Stimulated activated CD8-positive, alpha-beta memory T cell treated with anti-CD3 and anti-CD28 coated beads, Interleukin-15, amount 100 ng/mL, for 48 hours (primary cell): ENCODE results near the gene UBXN10.

Source experiments
- DNase-seq, 2 donors: peaks; one replicate each; pipeline ENCODE4 v3.0.0-alpha.2; 2020; ENCODE audit warnings: low read depth in 2 of 2

UBXN10 gene

DNA sequence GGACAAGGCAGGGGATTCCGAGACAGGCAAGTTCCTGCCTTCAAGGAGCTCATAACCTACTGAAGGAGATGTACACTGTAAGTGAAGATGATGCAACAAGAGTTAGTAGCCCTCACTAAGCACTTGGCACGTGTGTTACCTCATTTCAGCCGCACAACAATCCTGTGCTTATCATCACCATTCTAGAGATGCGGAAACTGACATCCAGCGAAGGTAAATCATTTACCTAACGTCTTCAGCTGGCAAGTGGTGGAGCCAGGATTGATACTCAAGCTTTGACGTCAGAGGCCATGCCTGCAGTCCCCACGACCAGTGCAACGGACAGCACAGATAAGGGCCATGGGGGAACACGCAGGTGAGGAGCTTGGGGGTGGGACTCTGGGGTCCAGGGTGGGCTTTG lies 2.9 kb upstream of the UBXN10 start:
- no peak for DNase-seq

DNA sequence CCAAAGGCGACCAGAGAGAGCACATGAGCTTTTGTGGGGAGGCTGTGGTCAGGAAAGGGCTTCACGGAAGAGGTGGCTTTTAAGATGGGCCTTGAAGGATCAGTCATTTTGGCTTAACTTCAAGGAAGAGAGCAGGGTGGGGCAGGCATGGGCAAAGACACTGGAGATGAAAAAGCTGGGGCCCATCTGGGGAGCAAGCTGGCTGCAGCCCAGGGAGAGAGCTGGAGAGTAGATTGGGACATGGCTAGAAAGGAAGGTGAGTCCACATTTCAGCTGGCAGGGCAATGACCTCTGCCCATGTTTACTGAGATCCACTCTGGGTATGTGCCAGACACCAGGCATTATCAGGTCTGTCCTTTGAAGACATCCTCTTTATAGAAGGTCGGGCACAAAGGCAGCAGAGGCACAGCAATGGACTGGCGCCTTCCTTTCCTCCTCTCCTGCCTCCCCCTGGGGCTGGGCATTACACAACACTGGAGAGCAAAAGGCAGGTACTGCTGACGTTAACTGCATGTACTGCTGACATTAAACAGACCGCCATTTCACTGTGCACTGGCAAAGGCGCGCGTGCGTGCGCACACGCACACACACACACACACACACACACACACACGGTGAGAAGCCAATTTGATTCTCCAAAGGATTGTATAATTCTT lies 2.2 kb upstream of the UBXN10 start:
- no peak for DNase-seq

DNA sequence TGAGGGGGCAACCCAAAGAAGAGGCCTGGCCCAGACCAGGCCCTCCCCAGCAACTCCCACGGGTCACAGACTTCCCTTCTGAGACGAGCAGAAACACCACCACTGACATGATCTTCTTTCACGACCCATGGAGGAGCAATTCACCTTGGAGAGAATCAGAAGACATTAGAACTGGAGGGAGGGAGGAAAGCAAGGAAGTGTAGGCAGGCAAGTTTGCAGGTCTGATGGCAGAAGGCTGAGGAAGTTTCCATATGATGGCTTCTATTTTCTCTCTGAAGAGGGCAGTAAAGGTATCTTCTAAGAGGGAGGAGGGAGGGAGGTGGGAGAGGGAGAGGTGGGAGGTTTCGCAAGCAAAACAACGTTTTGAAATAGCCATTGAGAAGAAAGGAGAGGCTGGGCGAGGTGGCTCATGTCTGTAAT lies 1.4 kb upstream of the UBXN10 start:
- no peak for DNase-seq

DNA sequence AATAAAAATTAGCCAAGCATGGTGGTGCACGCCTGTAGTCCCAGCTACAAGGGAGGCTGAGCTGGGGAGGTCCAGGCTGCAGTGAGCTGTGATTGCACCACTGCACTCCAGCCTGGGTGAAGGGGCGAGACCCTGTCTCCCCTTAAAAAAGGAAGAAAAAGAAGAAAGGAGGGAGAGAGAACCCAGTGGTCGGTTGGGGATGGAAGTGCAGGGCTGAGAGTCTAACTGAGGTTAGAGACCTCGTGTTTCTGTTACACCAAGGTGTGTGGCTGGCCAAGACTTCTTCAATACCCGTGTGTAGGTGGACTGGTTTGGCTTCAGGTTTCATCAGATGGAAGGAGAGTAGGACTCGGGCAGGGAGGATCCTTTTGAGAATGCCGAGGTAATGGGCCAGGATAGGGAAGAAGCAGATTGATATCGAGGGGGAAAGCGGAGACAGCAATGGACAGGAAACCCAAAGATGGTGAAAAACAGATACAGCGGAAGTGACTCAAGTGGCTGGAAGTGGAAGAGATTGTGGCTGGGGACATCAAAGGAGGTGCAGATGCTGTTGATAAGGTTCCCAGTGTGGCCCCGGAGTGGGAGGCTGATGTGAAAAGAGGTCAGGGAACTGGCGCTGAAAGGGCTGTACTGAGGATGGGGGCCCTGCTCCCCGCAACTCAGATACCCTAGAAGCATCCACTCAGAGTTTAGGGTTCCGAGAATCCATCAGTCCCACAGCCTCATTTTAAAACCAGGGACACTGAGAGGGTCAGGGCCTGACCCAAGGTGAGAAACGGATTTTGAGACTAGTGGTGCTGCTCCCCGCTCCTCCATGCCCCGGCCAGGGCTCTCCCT lies 681 bp upstream of the UBXN10 start:
- peak; percentile 57 to 61 for DNase-seq

DNA sequence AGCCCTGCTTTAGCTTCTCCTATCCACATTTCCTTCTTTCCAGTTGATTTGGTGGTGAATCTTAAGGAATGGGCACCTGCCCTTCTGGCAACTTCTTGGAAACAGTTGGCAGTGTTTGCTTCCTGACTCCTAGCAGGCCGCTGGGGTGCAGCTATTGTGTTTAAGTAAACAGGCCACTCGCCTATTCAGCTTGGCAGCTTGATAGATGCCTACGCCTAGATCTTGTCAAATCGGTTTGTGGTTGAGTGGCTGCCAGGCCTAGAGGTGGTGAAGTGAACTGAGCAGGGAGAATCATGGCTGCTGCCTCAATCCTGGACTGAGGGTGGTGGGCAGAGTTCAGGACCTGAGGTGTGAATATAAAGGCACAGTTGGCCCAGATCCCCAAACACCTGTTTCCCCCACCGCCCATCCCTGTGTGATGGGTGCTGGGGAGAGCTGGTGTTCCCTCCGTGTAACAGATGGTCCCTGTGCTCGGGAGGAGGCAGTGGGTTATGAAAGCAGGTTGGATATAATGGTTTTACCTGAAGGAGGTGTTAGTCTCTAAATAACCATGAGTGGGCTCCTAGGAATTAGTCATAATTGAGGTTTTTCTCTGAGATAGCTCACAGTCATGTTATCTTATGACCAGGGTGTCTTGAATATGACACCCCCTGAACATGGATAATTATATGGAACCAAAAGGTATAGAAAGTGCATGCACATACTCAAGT lies 1.4 kb downstream of the UBXN10 start:
- DNase-seq, result peak in 1 of 2 donors; percentile 45

DNA sequence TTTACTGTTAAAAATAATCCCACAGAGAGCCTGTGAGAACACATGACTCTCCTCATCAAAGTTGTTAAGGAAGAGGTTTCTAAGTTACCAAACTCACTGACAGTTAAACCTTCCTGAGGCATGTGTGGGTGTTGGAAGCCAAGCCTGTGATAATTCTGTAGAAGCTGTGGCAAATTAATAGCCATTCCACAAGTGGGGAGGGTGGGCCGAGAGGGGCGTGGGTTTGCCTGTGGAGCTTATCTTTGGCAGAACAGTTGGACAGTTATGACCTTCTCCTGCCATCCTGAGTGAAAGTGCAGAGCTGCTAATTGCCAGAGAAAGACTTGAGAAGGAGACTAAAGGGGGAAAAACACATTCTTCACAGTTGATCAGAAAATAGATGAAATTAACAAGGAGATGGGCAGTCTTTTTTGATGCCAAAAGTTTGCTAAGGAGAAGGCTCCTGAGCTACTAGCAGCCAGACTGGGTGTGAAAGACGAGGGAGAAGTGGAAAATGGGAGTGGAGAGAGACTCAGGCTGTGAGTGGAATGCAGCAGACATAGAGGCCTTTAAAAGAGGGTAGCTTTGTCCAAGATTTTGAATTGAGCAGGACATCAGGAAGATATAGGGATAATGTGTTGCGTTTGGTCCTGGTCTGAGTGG lies 2.0 kb downstream of the UBXN10 start:
- DNase-seq, result no peak

DNA sequence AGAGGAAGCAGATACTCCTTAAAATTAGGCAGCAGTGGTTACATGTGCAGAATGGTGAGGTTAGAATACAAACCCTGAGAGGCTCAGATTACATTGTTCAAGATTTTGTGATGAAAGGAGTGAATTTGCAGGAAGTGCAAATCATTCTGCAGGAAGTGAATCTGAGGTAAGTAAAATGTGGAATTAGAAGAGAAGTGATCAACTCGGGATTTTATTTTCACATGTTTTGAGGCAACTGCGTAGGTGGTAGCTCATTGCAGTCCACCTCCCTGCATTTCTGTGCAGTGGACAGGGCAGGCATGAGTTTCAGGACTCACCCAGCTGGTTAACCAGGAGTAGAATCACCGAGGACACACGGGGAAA lies 2.5 kb downstream of the UBXN10 start:
- no peak for DNase-seq

DNA sequence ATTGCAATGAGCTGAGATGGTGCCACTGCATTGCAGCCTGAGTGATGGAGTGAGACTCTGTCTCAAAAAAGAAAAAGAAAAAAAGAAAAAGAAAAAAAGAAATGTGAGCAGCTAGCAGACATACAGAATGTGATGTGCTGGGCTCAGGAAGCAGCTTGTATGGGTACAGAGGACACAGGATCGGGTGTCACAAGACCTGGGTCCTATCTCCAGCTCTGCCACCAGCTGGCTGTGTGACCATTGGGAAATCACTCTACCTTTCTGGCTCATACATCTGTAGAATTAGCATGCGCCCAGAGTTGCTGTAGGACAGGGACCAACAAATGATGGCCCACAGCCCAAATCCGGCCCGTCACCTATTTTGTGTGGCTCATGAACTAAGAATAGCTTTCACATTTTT lies 3.8 kb downstream of the UBXN10 start:
- no peak for DNase-seq

DNA sequence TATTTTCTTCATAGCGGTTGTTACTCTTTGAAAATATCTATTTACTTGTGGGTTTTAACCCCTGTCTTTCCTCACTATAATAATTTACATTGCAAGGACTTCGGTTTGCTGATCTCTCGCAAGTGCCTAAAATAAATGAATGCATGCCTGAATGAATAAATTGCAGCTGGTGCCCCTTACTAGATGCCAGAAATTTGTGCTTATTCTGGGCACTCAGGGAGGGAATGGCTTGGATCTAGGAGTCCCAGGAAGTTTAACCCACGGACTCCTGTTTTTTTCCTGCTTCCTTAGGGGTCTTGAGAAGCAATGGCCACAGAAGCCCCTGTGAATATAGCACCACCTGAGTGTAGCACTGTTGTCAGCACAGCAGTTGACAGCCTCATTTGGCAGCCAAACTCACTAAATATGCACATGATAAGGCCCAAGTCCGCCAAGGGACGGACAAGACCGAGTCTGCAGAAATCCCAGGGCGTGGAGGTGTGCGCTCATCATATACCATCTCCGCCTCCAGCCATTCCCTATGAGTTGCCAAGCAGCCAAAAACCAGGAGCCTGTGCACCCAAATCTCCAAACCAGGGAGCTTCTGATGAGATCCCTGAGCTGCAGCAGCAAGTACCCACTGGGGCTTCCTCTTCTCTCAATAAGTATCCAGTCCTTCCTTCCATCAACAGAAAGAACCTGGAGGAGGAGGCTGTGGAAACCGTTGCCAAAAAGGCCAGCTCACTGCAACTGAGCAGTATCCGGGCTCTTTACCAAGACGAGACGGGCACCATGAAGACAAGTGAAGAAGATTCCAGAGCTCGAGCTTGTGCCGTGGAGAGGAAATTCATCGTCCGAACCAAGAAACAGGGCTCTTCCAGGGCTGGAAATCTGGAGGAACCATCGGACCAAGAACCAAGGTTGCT lies 4.6 kb downstream of the UBXN10 start:
- DNase-seq, result no peak

DNA sequence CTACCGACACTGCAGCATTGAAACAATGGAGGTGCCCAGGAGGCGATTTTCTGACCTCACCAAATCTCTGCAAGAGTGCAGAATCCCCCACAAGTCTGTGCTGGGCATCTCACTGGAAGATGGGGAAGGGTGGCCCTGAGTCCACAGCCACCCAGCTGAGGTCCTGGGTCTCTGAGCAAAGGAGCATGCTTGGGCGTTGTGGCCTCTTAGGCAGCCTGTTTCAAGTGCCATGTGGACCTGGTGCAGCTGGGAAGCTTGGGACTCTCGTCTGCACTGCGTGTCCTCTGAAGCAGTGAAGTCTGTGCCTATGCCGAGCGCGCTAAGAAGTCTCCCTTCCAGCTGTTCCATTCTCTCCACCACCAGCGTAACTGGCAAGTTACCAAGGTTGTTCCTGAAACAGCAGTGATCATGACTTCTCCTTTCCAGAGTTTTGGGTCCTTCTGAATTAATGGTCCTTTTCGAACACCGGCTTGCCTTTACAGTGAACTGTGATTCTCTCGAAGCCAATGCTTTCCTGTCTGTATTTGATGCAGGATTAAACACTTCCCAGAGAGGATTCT lies 5.5 kb downstream of the UBXN10 start:
- DNase-seq, result no peak

DNA sequence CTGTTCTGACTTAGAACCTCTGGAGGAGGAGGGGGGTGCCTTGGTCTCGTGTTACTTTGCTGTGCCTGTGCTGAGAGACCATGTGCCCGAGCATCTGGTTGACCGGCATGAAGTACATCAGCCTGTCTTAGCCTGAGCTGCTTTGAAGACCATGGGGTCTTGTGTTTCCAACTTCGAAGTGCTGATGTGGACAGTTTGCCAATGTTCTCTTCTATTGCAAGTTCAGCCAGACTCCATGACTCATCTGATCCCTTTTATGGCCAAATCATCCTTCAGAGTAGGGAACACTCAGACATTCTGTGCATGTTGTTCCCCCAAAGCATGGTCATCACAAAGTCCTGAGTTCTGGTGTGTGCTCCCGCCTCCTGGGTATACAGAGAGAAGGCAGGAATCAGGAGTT lies 6.5 kb downstream of the UBXN10 start:
- DNase-seq, result no peak

DNA sequence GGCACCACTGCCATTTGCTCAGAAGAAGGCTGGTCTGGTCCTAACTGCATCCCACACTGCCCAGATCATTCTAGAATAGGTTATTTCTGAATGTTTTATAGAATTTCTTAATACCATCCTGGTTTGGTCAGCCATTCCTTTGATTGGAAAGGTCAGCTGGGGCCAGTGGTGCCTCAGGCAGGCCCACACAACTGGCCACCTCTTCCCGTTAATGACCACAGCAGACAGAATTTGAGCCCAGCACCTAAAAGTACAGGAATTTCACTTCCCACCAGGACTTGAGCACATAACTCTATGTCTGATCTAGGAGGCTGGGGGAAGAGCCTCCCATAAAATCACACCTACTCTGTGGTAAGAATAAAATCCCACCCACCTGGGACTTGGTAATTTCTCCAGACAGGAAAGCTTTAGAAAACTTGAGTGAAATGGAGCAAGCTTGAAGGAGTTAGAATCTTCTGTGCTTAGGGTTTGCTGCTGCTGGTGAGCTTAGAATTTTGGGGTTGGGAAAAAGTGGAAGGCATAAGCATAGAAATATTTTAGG lies 7.0 kb downstream of the UBXN10 start:
- no peak for DNase-seq

DNA sequence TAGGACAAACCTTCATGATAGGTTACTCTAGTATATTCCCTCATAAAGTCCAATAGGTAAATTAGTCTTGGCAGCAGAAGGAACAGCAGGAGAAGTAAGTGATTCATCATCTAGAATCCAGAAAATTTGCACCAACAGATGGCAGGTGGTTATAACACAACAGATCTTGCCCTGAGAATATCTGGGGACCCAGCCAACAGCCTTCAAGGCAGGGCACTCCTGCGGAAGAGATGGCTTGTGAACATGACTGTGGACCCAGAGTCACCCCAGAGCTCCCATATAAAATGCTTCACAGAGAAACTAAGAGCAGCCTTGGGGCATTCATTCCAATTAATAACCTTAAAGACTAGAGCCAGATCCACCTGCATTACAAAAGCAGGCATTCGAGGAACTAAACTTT lies 8.3 kb downstream of the UBXN10 start:
- no peak for DNase-seq

DNA sequence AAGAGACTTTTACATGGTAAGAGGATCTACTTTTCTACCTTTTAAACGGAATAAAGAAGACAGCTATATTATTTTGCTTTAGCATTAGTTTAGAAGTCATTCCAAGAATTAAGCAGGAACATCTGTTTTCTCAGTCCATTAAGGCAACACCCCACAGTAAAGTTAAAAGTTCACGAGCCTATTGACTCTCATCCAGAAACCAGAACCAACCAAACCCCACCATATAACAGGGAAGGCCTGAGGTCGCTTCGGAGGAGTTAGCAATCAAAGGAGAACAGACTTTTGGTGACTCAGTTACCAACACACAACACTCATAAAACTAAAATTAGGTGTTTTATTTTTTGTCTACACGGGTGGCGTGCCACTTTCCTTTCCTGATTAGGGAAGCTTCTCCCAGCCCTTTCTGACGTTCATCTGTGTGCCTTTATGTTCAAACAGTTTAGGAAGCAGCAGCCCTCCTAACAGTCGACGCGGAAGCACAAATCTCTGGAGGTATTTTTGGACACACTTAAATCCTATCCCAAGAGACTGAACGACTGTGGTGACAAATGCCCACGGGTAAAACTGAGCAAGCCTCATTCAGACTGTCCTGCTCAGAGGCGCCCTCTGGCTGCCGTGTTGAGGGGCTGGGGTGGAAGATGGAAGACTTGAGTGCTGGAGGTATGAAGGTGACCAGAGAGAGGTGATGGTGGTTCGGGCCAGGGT lies 9.0 kb downstream of the UBXN10 start:
- peak in 1 of 2 donors; percentile 48 for DNase-seq

DNA sequence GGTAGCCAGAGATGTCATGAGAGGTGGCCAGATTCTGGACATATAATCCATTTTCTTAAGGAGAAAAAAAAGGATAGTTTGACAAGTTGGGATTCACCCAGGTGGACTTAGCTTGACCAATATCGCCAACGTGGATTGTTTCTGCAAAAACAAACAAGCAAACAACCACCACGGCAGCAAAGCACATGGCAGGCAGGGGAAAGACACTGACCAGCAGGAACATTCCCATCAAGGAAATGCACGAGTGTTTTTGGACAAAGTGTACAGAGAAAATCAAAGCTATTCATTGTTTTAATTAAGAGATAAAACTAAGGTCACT lies 9.5 kb downstream of the UBXN10 start:
- no peak for DNase-seq

DNA sequence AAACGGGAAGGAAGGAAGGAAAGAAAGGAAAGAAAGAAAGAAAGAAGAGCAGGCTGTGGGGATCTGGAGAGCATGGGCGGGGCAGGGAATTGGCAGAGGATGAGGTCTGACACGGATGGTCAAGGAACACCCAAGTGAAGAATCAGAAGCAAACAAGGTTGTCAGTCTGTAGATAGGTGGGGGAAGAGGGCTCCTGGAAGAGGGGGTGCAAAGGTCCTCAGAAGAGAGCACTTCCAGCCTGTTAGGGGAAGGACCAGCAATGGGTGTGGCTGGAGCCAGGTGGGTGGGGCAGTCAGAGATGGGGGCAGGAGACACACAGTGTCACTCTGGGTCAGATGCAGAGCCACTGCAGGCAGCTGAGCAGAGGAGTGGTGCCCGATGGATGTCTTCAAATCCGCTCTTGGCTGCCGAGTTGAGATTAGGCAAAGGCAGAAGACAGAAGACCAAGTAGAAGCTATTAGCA lies 11.5 kb downstream of the UBXN10 start:
- no peak for DNase-seq

DNA sequence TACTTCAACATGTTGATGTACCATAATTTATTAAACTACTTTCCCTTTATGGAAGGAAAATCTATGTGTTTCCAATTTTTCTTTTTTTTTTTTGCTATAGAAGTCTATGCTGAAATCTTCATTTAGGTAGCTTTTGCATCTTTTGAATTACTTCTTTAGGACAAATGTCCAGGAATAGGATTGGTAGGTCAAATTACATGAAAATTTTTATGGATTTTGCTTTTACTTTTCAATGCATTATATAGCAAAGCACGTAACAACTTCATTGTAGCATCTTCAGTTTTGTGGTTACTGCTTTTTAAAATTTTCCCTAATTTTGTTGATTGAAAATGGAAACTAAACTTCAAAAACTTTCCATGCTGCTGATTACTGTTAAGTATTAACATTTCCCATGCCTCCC lies 12.4 kb downstream of the UBXN10 start:
- DNase-seq, result no peak

DNA sequence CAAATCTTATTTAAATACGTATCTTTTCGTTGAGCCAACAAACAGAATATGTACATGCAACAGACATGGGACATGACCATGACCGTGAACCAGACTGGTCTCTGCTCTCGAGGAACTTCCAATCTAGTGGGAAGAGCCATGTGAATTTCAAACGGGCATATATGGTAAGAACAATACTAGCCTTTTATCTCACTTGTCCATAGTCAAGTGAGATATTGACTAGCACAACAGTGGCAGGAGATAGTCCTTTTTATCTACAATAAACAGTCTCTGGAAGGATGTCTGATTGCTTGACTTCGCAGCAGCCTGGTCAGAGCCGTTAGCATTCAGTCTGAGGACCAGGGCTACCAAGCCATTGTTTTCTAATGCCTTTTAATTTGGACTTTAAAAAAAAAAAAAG lies 13.0 kb downstream of the UBXN10 start:
- DNase-seq, result no peak

DNA sequence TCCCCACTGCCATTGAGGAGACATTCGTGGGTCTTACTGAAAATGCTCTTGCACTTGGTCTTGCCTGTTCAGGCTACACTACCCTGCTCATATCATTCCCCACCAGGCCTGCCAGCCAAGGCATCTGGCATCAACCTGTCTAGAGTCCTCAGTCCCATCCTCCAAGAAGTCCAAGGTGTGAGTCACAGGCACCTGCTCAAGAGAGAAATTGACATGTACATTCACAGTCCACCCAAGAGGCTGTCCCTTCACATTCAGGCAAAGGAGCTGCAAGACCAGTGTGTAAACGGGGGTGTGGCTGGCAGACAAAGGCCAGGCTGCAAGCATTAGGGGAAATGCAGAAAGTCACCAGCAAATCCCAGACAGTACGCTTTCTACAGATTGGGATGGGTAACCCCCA lies 13.5 kb downstream of the UBXN10 start:
- DNase-seq, result no peak

DNA sequence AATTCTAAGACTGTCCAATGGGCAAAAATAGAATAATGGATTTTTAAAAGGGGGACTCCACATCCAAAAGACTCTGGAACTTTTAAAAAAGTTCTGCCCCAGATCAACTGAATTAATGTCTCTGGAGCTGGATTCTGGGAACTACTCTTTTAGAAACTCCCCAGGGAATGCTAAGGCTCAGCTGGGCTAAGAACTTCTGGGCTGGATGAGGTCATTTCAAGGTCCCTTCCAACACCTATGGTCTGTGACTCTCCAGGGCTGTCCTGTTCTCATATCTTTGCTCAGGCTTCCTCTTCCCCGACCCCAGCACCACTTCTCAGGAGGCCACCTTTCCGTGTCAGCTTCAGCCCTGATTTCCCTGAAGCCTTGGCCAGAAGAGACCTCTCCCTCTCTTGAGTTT lies 13.9 kb downstream of the UBXN10 start:
- no peak for DNase-seq
